ENCODE measurements around the gene STPG3.
"Not testable (repeated sequence)": the region's sequence is repeated elsewhere in the genome, so short reads cannot be mapped to it uniquely, and the experiment has no call there.

Gene STPG3

GRCh38 chr9:137234055-137234697 is 16.9 kb upstream of the STPG3 start:
- DNase-seq: no peak

DNA sequence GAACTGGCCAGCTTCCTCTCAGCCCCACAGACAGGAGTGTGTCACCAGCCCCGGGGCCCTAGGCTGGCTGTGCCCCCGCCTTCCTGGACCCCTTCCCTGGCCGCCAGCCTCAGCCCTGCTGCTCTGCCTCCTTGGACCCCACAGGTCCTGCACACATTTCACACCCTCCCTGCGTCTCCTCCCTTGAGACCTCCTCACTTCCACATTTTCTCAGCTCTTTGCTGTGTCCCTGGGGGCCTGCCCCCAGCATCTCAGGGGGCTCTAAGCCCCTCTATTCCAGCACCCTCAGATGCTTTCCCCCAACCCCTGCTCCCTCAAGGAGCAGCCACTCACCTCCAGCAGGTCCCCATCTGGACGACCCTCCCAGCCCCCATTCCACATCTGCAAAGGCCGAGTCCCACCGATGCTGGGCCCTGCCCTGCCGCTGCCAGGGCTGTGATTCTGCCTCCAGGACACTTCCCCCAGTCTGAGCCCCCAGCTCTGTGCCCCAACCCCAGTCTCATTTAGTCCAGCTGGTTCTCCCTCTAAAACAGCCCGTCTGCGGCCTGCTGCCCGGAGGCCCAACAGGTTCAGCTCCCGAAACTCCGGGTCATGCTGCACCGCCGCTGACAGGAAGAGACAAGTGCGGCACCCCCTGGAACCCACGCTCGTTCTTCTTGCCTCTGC is 16.2 kb upstream of the STPG3 start:
- DNase-seq: no peak

DNA sequence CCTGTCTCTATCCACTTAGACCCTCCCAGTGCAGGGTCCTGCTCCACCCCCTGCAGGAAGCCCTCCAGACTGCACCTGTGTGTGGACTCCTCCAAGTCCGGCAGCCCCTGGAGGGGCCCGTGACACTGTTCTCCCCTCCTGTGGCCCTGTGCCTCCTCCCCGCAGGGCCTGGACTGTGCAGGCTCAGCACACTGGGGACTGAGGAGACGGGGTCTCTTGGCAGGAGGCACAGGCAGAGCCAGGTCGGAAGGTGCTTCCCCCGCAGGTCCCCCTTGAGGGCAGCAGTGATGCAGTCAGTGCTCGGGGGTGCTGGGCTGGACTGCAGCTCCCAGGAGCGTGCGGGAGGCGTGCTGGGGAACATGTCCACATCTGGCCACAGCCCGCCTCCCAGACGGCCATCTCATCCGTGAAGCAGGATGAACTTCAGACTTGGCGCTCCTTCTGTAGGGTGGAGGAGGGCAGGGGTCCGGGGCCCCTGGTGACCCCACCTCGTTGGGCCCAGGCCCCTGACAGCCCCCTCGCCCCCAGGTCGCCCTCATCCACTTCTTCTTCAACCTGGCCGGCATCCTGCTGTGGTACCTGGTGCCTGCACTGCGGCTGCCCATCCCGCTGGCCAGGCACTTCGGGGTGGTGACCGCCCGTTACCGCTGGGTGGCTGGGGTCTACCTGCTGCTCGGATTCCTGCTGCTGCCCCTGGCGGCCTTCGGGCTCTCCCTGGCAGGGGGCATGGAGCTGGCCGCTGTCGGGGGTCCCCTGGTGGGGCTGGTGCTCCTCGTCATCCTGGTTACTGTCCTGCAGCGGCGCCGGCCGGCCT is 15.5 kb upstream of the STPG3 start:
- no peak for DNase-seq

DNA sequence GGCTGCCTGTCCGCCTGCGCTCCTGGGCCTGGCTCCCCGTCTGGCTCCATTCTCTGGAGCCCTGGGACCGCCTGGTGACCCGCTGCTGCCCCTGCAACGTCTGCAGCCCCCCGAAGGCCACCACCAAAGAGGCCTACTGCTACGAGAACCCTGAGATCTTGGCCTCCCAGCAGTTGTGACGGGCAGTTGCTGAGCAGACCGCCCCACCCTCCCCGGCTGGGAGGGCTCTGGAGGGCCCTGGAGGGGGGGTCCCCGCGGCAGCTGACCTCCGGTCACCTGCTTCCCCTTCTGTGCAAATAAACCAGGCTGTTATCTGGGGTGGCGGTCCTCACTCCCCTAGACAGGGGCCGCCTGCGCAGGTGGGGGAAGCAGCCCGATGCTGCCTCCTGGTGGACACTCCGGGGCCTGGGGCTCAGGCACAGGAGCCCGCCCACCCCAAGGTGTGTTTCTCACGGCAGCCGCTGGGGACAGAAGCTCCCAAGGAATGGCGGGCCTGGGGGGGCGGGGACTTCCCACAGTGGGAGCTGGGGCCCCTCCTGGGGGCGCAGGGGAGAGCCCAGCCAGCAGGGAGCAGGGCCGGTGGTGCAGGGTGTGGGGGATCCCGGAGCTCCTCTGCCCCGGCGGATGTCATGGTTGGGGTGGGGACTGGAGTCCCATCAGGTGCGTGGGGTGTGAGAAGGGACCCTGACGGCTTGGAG is 14.7 kb upstream of the STPG3 start:
- peak; percentile 66 for DNase-seq

GRCh38 chr9:137236936-137237421 is 14.1 kb upstream of the STPG3 start:
- no peak for DNase-seq

DNA sequence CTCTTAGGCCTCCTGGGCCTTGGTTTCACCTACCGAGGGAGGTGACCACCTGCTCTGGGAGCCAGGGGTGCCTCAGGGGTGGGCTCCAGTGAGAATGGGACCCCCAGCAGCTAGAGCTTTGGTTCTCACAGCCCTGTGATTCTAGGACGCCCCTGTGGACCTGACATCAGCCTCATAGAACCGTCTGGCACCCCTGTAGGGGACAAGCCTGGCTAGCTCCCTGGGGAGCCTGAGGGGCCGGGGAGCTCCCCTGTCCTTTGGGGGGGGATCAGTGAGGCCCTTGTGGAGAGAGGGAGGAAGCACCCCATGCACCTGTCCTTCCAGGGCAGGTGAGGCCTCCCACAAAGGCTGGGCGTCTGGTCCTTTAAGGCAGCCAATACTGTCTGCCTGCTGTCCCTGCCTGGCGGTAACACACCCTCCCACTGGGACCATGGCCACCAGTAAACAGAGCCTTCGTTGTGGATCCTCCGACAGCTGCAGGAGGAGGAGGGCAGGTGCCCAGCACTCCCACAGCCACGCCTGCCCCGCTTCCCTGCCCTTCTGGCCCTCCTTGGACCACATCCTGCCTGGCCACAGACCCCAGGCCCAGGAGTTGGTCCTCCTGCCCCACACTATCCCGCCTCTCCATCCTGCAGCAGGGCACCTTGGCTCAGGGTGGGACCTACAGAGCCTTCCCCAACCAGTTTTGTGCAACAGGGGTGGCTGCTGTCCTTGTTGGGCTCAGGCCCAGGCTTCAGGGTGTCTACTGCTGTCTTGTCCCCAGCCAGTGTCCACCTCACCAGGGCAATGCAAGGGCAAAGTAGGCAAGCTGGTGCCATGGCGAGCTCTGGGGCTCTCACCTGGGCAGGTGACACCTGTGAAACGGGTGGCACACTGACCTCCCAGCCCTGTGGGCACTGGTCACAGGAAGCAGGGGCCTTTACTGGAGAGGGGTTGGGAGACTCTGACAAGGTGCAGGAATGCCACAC is 13.0 kb upstream of the STPG3 start:
- no peak for DNase-seq

GRCh38 chr9:137239541-137240200 is 11.4 kb upstream of the STPG3 start:
- not testable (repeated sequence) for DNase-seq

DNA sequence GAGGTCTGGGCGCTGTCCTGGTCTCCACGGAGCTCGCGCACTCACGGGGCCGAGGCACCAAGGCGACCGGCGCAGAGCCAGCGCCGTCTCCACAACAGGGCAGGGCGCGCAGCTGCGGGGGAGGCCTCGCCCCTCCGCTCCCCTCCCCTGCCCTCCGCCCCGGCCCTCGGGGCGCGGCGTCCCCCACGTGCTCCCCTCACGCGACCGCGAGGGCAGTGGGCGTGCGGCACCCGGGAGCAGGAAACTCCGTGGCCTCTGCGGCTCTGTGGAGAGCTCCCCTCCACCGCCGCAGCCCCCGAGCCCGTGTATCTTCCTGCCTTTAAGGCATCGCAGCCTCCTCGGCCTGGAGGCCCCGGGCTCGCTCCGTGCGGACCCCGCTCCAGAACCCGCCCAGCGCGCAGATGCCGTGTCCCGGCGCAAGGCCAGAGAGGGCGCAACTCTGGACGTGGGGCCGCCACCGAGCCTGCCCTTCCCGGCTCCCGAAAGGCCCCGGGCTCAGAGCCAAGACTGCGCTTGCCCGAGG is 10.7 kb upstream of the STPG3 start:
- peak; percentile 76 for DNase-seq

DNA sequence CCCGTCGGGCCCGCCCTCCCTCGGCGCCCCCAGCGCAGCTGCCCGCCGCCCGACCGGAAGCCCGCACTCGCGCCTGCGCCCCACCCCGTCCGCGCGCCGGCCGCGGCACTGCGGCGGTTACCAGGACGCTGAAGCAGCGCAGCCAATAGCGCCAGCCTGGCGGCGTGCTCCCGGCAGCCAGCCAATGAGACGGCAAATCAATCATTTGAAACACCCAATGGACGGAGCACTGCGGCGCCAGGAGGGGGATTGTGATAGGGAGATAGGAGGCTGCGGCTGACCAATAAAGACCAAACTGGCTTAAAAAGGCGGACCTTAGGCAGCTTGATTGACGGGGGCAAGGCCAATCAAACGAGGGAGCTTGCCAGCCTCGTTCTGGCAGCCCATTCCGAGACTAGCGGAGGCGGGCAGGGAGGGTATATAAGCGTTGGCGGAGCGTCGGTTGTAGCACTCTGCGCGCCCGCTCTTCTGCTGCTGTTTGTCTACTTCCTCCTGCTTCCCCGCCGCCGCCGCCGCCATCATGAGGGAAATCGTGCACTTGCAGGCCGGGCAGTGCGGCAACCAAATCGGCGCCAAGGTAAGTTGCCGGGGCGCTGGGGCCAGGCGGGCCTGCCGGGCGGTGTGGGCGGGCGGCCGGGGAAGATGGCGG is 10.1 kb upstream of the STPG3 start, which contains the start of gene TUBB4B:
Gene TUBB4B, plus strand, starts transcription at position 447 of the 649 bp plus-strand sequence. Its CDS starts 74 bp downstream, at position 521.
- DNase-seq: peak; percentile 93

DNA sequence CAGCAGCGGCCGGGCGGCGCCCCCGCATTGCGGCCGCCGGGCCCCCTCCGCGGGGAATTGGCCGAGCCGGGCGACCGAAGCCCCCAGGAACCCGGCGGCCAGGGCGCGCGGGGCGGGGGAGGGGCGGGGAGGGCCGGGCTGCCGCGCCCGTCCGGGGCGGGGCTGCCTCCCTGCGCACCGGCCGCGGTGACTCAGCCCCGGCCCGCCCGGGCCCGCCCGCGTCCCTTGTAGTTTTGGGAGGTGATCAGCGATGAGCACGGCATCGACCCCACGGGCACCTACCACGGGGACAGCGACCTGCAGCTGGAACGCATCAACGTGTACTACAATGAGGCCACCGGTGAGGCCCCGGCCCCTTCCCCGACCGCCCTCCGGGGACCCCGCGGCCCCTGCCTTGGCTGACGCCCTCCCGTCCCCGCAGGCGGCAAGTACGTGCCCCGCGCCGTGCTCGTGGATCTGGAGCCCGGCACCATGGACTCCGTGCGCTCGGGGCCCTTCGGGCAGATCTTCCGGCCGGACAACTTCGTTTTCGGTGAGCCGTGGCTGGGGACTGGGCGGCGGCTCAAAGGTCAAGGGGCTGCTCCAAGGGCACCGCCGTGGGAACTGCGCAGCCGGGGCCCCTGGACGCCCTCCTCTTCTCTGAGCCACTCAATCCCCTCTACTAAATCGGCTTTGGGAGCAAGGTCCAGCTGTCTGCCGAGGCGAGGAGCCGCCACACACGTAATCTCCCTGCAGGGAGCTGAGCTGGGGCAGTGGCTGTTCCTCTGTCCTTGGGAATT is 9.4 kb upstream of the STPG3 start:
- peak; percentile 66 for DNase-seq

GRCh38 chr9:137242269-137243203 is 8.6 kb upstream of the STPG3 start:
- no peak for DNase-seq

DNA sequence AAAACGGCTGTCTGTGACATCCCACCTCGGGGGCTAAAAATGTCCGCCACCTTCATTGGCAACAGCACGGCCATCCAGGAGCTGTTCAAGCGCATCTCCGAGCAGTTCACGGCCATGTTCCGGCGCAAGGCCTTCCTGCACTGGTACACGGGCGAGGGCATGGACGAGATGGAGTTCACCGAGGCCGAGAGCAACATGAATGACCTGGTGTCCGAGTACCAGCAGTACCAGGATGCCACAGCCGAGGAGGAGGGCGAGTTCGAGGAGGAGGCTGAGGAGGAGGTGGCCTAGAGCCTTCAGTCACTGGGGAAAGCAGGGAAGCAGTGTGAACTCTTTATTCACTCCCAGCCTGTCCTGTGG is 7.8 kb upstream of the STPG3 start:
- not testable (repeated sequence) for DNase-seq

DNA sequence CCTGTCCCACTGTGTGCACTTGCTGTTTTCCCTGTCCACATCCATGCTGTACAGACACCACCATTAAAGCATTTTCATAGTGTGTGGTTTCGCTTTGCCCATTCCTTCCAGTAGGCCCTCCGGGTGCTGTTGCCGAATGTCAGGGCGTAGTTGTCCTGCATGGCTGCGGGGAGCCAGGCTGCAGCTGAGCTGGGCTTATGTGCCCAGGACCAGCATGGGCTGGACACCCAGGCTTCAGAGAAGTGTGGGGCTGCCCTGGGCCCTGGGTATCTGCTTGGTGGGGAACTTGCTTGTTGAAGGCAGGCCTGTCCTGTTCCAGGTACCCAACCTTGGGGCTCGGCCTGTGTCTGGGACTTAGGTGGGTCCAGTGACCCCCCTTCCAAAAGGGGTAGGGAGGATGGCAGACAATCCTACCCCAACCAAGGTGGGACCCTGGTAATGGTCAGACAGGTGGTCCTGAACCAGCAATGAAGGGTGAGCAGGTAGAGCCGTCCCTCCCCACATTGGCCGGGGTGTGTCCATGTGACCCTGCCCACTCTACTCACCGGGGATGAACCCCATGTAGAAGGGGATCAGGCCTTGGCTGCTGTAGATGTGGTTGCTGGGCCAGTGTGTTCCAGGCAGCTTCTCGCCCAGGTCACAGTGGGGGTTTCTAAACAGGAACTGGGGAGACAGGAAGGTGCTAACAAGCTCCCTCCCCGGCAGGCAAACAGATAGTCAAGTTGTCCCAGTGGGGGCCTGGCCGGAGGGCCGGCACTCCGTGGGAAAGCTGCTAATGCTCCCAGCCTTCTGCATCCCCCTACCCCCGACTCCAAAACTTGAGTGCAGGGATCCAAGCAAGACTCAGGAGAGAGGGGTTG is 7.2 kb upstream of the STPG3 start:
- DNase-seq: no peak

DNA sequence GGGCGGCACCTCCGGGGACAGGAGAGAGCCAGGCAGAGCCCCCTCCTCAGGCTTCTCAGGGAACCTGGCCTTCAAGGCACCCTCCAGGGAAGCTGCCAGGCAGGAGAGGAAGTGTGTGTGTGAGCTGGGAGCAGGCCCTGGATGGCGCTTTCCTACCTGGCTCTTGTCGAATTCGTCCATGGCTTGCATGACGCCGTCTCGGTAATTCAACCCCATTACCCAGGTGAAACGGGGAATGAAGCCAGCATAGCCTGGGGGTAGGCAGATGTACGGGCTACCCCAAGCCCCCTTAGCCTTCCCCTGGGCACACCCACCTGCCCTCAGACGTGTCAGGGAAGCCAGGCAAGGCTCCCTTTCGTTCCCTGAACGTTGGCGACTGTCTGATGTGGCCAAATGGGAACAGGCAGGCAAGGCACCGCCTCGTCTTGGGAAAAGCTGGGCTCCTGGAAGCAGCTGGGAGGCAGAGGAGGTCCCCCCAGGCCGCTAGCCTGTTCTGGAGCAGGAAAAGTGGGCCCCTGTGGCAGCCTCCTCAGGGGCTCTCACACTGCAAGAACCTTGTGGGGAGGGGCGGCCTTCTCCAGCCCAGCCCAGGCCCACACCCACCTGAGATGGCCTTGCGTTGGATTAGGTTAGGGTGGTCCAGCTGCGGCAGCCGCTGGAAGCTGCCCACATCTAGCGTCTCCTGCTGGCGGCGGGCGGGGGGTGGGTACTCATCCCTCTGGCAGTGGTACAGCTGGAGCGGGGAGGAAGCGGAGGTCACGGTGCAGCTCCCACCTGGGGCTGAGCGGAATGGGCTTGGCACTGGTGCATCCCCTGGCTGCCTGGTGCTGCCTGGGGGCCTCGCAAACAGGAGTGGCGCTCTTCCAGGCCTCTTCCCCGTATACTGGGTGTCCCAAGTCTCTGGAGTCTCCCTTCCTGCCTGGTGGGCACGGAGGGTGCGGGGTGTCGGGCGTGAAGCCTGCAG is 6.3 kb upstream of the STPG3 start:
- no peak for DNase-seq

DNA sequence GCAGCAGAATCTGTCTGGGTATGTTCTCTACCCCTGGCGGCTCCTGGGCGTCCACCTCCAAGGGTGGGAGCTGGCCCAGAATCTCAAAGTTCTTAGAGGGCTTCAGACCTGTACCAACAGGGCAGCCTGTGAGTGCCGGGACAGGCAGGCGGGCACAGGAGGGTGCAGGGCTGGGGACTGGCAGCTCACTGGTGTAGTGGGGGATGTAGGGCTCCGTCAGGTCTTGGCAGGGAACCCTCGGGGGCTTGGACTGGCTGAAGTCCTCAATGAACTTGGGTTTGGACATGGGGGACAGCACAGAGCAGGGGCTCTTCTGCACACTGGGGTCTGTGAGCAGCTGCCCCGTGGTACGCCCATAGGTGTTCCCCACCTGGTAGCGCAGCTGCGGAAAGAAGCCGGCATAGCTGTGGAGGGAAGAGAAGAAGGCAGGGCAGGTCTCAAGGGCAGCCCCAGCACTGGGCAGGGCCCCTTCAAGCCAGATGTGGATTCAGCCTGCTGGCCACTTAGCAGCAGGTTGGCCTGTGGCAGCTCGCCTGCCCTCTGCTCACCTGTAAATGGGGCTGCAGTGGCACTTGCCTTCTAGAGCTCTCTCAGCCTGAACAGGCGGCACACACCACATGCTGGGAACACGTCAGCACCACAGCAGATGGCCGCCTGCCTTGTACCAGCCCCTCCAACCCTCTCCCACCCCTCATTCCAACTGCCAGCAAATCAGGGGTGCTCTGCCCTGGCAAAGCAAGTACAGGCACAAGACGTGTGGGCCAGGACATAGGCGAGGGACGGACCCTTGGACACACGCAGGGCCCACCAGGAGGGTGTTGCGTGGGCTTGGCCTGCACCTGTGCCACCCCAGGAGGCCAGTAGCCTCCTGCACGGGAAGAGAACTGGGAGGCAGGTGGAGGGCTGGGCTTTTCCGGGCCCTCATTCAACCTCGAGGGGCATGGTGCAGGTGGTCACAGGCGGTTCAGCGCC is 5.3 kb upstream of the STPG3 start:
- no peak for DNase-seq

All from activated gamma-delta T cell (primary cell).